ENCODE results near the gene SLC29A1.
"Not testable (repeated sequence)": the region's sequence is repeated elsewhere in the genome, so short reads cannot be mapped to it uniquely, and the experiment has no call there.

SLC29A1 gene

GRCh38 chr6:44223319-44224028, at the start of gene SLC29A1:
Gene SLC29A1 (plus strand): TSS chr6:44223595. CDS start chr6:44227314, 3,719 bp downstream.
- peak; percentile 62 for DNase-seq

GRCh38 chr6:44176130-44176761, 47.1 kb upstream of the SLC29A1 start:
- no peak for DNase-seq

- peak; percentile 8 for DNase-seq
Measured at GRCh38 chr6:44176762-44177509, 46.5 kb upstream of the SLC29A1 start.

GRCh38 chr6:44177691-44178423, 45.5 kb upstream of the SLC29A1 start:
- DNase-seq: no peak

GRCh38 chr6:44178424-44179071, 44.8 kb upstream of the SLC29A1 start:
- no peak for DNase-seq

- no peak for DNase-seq
Measured at GRCh38 chr6:44179072-44179536, 44.3 kb upstream of the SLC29A1 start.

- DNase-seq: no peak
Measured at GRCh38 chr6:44179648-44180047, 43.7 kb upstream of the SLC29A1 start.

- DNase-seq: no peak
Measured at GRCh38 chr6:44180406-44180805, 43.0 kb upstream of the SLC29A1 start.

- no peak for DNase-seq
Measured at GRCh38 chr6:44180886-44181285, 42.5 kb upstream of the SLC29A1 start.

GRCh38 chr6:44181784-44182183, 41.6 kb upstream of the SLC29A1 start:
- DNase-seq: not testable (repeated sequence)

GRCh38 chr6:44182911-44183390, 40.4 kb upstream of the SLC29A1 start:
- DNase-seq: no peak

- DNase-seq: no peak
Measured at GRCh38 chr6:44183783-44184182, 39.6 kb upstream of the SLC29A1 start.

GRCh38 chr6:44185356-44185755, 38.0 kb upstream of the SLC29A1 start:
- not testable (repeated sequence) for DNase-seq

GRCh38 chr6:44185953-44186634, 37.3 kb upstream of the SLC29A1 start:
- DNase-seq: no peak

GRCh38 chr6:44186635-44187025, 36.8 kb upstream of the SLC29A1 start:
- DNase-seq: no peak

GRCh38 chr6:44188819-44189218, 34.6 kb upstream of the SLC29A1 start:
- no peak for DNase-seq

- DNase-seq: no peak
Measured at GRCh38 chr6:44189257-44189656, 34.1 kb upstream of the SLC29A1 start.

GRCh38 chr6:44190715-44191114, 32.7 kb upstream of the SLC29A1 start:
- no peak for DNase-seq

- DNase-seq: no peak
Measured at GRCh38 chr6:44192428-44193041, 30.9 kb upstream of the SLC29A1 start.

- DNase-seq: no peak
Measured at GRCh38 chr6:44193307-44193910, 30.0 kb upstream of the SLC29A1 start.

- no peak for DNase-seq
Measured at GRCh38 chr6:44194326-44194725, 29.1 kb upstream of the SLC29A1 start.
